Measurements from ENCODE around the gene SUPT5H.
A peak's percentile ranks its signal among the peaks of the same experiment; 100 is the strongest.
"Not testable (repeated sequence)": the region's sequence is repeated elsewhere in the genome, so short reads cannot be mapped to it uniquely, and the experiment has no call there.

SUPT5H gene

GRCh38 chr19:39469036-39469435, 23.7 kb downstream of the SUPT5H start:
- DNase-seq = no peak

- no peak for DNase-seq
Observed at GRCh38 chr19:39469567-39469966, 24.2 kb downstream of the SUPT5H start.

- no peak for DNase-seq
Observed at GRCh38 chr19:39470724-39471339, 25.4 kb downstream of the SUPT5H start.

GRCh38 chr19:39471756-39472536, 26.6 kb downstream of the SUPT5H start:
- no peak for DNase-seq

GRCh38 chr19:39472746-39473442, 27.5 kb downstream of the SUPT5H start:
- DNase-seq = no peak

GRCh38 chr19:39473443-39473960, 28.1 kb downstream of the SUPT5H start:
- no peak for DNase-seq

GRCh38 chr19:39474139-39474620, 28.8 kb downstream of the SUPT5H start:
- peak; percentile 80 for DNase-seq

- no peak for DNase-seq
Observed at GRCh38 chr19:39475748-39476147, 30.4 kb downstream of the SUPT5H start.

- DNase-seq = not testable (repeated sequence)
Observed at GRCh38 chr19:39479319-39479801, 34.0 kb downstream of the SUPT5H start.

GRCh38 chr19:39479916-39480315, 34.5 kb downstream of the SUPT5H start:
- DNase-seq = no peak

GRCh38 chr19:39480337-39481228, 35.2 kb downstream of the SUPT5H start, which contains the start of gene TIMM50:
TSS of gene TIMM50 (plus strand) at chr19:39480838. CDS start at chr19:39480854, 16 bp downstream.
- peak; percentile 98 for DNase-seq

GRCh38 chr19:39481229-39481545, 35.8 kb downstream of the SUPT5H start:
- DNase-seq = no peak

- no peak for DNase-seq
Observed at GRCh38 chr19:39481676-39482075, 36.3 kb downstream of the SUPT5H start.

- DNase-seq = no peak
Observed at GRCh38 chr19:39483141-39483540, 37.8 kb downstream of the SUPT5H start.

GRCh38 chr19:39489756-39490155, 44.4 kb downstream of the SUPT5H start:
- no peak for DNase-seq

GRCh38 chr19:39492225-39492624, 46.8 kb downstream of the SUPT5H start:
- DNase-seq = no peak

GRCh38 chr19:39492788-39493187, 47.4 kb downstream of the SUPT5H start:
- DNase-seq = no peak

GRCh38 chr19:39494661-39495060, 49.3 kb downstream of the SUPT5H start:
- no peak for DNase-seq

- no peak for DNase-seq
Observed at GRCh38 chr19:39496063-39496462, 50.7 kb downstream of the SUPT5H start.

GRCh38 chr19:39497701-39497995, 52.3 kb downstream of the SUPT5H start:
- no peak for DNase-seq

GRCh38 chr19:39497996-39498797, 52.8 kb downstream of the SUPT5H start:
- DNase-seq = no peak

Data from activated CD4-positive, alpha-beta T cell treated with anti-CD3 and anti-CD28 coated beads, Interleukin-2, amount 50 U/mL, for 1 hour (primary cell).